Naive thymus-derived CD4-positive, alpha-beta T cell (primary cell): ENCODE results near the gene YTHDC2. TPM values are rescaled to one million over a fixed set of nuclear protein-coding genes. Genes with fewer than 3 reads are reported as not detected.

ENCODE experiments used
- ATAC-seq: fragments of 150-1000 bp; cut with Tn5 transposase; 2 replicates; pipeline ENCODE4 v1.10.0; 2021; ENCODE audit warnings: mild to moderate bottlenecking, moderate library complexity
- CTCF ChIA-PET: fragments of 350-600 bp; sonication (Branson Sonifier 250); formaldehyde crosslinking; loops from one replicate; lab custom pipeline; 2021; ENCODE audit warnings: antibody characterized with exemption; lab: Charles Lee
- POLR2A ChIA-PET: fragments of 350-600 bp; sonication (Branson Sonifier 250); formaldehyde crosslinking; loops from one replicate; lab custom pipeline; 2021; ENCODE audit warnings: antibody characterized with exemption, inconsistent platforms; lab: Charles Lee
- DNase-seq, 9 donors: peaks; one replicate each; pipeline versions ENCODE4 v3.0.0 to v3.0.0-alpha.2; 2020 to 2022; ENCODE audit warnings: mixed read lengths in 1 of 9
- H3K27ac ChIP-seq: one replicate; pipeline ENCODE4 v1.7.0; 2013; ENCODE audit warnings: mild to moderate bottlenecking, low read depth, low read length, moderate library complexity
- H3K27me3 ChIP-seq, 2 donors: one replicate each; pipeline ENCODE4 v1.7.0; 2013; ENCODE audit warnings: low read length in 2 of 2, mild to moderate bottlenecking in 2 of 2, moderate library complexity in 2 of 2; ENCODE audit not compliant: control insufficient read depth in 2 of 2, insufficient read depth in 2 of 2
- H3K36me3 ChIP-seq, 3 experiments: 1 replicate in 2 of 3; 2 replicates in 1 of 3; pipeline ENCODE4 v1.7.0; 2013; ENCODE audit warnings: low read length in 3 of 3, mild to moderate bottlenecking in 3 of 3, moderate library complexity in 1 of 3; ENCODE audit not compliant: insufficient read depth in 3 of 3, control insufficient read depth in 2 of 3
- H3K4me1 ChIP-seq, 2 donors: one replicate each; pipeline ENCODE4 v1.7.0; 2013; ENCODE audit warnings: low read length in 2 of 2, mild to moderate bottlenecking in 2 of 2, moderate library complexity in 1 of 2; ENCODE audit not compliant: control insufficient read depth in 2 of 2, insufficient read depth in 2 of 2
- H3K4me3 ChIP-seq: 2 replicates; pipeline ENCODE4 v1.7.0; 2013; ENCODE audit warnings: mild to moderate bottlenecking, low read length
- H3K9me3 ChIP-seq, 3 experiments: 1 replicate in 2 of 3; 2 replicates in 1 of 3; pipeline ENCODE4 v1.7.0; 2013; ENCODE audit warnings: low read length in 3 of 3; ENCODE audit not compliant: control insufficient read depth in 2 of 3
- H3K27ac Mint-ChIP-seq, 9 donors: one replicate each; pipeline ENCODE4 v1.8.0; 2020 to 2022; ENCODE audit warnings: mixed read lengths in 9 of 9, mild to moderate bottlenecking in 8 of 9, moderate library complexity in 5 of 9, inconsistent platforms in 2 of 9
- H3K27me3 Mint-ChIP-seq, 5 donors: one replicate each; pipeline ENCODE4 v1.8.0; 2021 to 2022; ENCODE audit warnings: mixed read lengths in 5 of 5, mild to moderate bottlenecking in 1 of 5
- H3K36me3 Mint-ChIP-seq, 5 donors: one replicate each; pipeline ENCODE4 v1.8.0; 2020 to 2022; ENCODE audit warnings: mixed read lengths in 5 of 5, mild to moderate bottlenecking in 3 of 5, inconsistent platforms in 1 of 5
- H3K4me1 Mint-ChIP-seq, 7 donors: one replicate each; pipeline ENCODE4 v1.8.0; 2020 to 2022; ENCODE audit warnings: mixed read lengths in 7 of 7, mild to moderate bottlenecking in 3 of 7, inconsistent platforms in 1 of 7
- H3K4me3 Mint-ChIP-seq, 10 donors: one replicate each; pipeline ENCODE4 v1.8.0; 2020 to 2022; ENCODE audit warnings: mild to moderate bottlenecking in 10 of 10, mixed read lengths in 10 of 10, moderate library complexity in 6 of 10, inconsistent platforms in 2 of 10
- H3K9me3 Mint-ChIP-seq, 11 donors: one replicate each; pipeline ENCODE4 v1.8.0; 2020 to 2022; ENCODE audit warnings: mixed read lengths in 11 of 11, mild to moderate bottlenecking in 4 of 11, inconsistent platforms in 1 of 11, moderate library complexity in 1 of 11
- intact Hi-C, 2 donors: fragments of 100-400 bp; cut with micrococcal nuclease; formaldehyde crosslinking; loops; one replicate each; pipeline ENCODE4 v1.15.1; 2023
- polyA plus RNA-seq, 2 donors: library from polyadenylated mRNA; unstranded; fragments of 300-500 nt; fragmentation: Illumina TruSeq; gene quantifications; one replicate each; pipeline ENCODE4 v1.2.3, GENCODE V29; 2021
- total RNA-seq, 6 experiments: library from RNA in 5 of 6; stranded (reverse) in 5 of 6; gene quantifications; 1 replicate in 5 of 6; 2 replicates in 1 of 6; pipeline ENCODE4 v1.2.3 and lab custom pipeline; 2021 to 2026

YTHDC2 gene
- total and polyA plus RNA-seq, 7 experiments from 2014 or later, result 8.1 to 53.6 (median 42.5) TPM

DNA sequence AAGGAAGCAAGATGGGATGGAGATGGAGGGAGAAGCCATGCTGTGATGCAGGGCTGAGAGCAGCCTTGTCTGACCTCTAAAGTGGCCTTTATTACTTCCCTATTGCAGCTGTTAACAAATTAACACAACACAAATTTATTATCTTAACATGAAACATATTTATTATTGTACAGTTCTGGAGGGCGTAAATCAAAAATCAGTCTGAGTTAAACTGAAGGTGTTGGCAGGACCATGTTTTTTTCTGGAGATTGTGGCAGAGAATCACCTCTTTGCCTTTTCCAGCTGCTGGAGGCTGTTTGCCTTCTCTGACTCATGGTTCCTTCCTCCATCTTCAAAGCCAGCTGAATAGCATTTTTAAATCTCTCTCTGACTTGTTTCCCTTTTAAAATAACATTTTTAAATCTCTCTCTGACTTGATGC lies 18.1 kb upstream of the YTHDC2 start:
- H3K27me3 Mint-ChIP-seq, result peaks cover 45 to 71% (median 62%) of the 10 kb centered on the region in 5 donors
- no peak overlapping the region for H3K4me3 Mint-ChIP-seq

DNA sequence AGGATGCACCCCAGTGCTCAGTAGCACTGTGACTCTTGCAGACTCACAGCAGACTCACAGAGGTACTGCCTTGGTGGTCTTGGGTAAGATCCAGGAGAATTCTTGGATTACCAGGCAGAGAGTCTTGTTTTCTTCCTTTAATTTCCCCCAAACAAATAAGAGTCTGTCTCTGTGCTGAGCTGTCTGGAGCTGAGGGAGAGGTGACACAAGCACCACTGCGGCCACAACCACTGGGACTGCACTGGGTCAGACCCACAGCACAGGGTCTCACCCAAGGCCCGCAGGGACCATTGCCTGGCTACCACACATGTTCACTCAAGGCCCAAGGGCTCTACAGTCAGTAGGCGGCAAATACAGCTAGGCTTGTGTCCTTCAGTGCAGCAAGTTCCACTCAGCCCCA lies 11.4 kb upstream of the YTHDC2 start:
- intact Hi-C loops, result no loop called here
- Mint-ChIP-seq H3K27me3 (peaks cover 63 to 82% (median 78%) of the 10 kb centered on the region in 5 donors), H3K36me3 (peaks cover 0 to 7% (median 3%) of the 10 kb centered on the region in 5 donors), H3K4me1 (no peaks in the 10 kb centered on the region), H3K27ac (no peak overlapping the region), H3K4me3 (no peak overlapping the region), H3K9me3 (peaks cover 0 to 18% (median 5%) of the 10 kb centered on the region in 11 donors)
- DNase-seq (no peak), ATAC-seq (no peak)
- Histone ChIP-seq H3K9me3 (no peaks in the 10 kb centered on the region), H3K27ac (no peak overlapping the region), H3K4me3 (no peak overlapping the region), H3K36me3 (no peaks in the 10 kb centered on the region), H3K27me3 (peaks cover 0 to 3% of the 10 kb centered on the region in 2 donors), H3K4me1 (no peaks in the 10 kb centered on the region)
- ChIA-PET CTCF (interaction anchor here (0.6 kb wide), 1 partner anchor 71 kb away, joined by 4 read pairs; no protein-coding TSS in a partner anchor), POLR2A (no interaction called here)

More for the DNA sequence above, 18.1 kb upstream of the YTHDC2 start:
- Mint-ChIP-seq H3K9me3 (peaks cover 5 to 21% (median 12%) of the 10 kb centered on the region in 11 donors), H3K36me3 (peaks cover 0 to 5% (median 5%) of the 10 kb centered on the region in 5 donors), H3K27ac (no peak overlapping the region), H3K4me1 (no peaks in the 10 kb centered on the region)
- Histone ChIP-seq H3K27ac (no peak overlapping the region), H3K27me3 (peaks cover 0 to 3% of the 10 kb centered on the region in 2 donors), H3K4me1 (no peaks in the 10 kb centered on the region), H3K9me3 (peaks cover 0 to 8% (median 0%) of the 10 kb centered on the region in 3 experiments), H3K4me3 (no peak overlapping the region), H3K36me3 (no peaks in the 10 kb centered on the region)
- intact Hi-C loops, result no loop called here
- DNase-seq, result no peak
- ChIA-PET POLR2A (no interaction called here), CTCF (no interaction called here)
- ATAC-seq, result no peak

DNA sequence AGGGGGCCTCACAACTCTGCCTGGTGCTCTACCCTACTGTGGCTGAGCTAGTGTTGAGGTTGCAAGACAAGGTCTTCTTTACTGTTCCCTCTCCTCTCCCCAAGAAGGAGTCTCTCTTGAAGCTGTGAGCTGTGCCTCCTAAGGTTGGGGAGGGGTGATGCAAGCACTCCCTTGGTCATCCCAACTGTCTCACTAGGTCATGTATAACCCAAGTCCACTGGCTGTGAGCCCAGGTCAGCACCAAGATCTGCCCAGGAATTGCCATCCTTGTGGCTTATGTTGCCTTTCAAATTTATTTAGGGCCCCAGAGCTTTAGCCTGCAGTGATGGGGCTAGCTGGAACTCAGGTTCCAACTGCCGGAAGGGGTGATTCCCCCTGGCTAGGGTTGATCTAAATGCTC lies 10.3 kb upstream of the YTHDC2 start:
- H3K9me3 Mint-ChIP-seq, result peaks cover 0 to 18% (median 5%) of the 10 kb centered on the region in 11 donors
- H3K27ac Mint-ChIP-seq, result no peak overlapping the region
- H3K36me3 Mint-ChIP-seq, result peaks cover 0 to 7% (median 3%) of the 10 kb centered on the region in 5 donors
- Histone ChIP-seq H3K27me3 (peaks cover 0 to 6% of the 10 kb centered on the region in 2 donors), H3K36me3 (no peaks in the 10 kb centered on the region), H3K9me3 (no peaks in the 10 kb centered on the region), H3K4me1 (no peaks in the 10 kb centered on the region), H3K4me3 (no peak overlapping the region), H3K27ac (no peak overlapping the region)
- H3K4me3 Mint-ChIP-seq, result no peak overlapping the region
- peaks cover 61 to 81% (median 78%) of the 10 kb centered on the region in 5 donors for H3K27me3 Mint-ChIP-seq
- DNase-seq, result no peak
- CTCF ChIA-PET, result no interaction called here
- intact Hi-C loops, result no loop called here
- peaks cover 0 to 6% (median 0%) of the 10 kb centered on the region in 7 donors for H3K4me1 Mint-ChIP-seq
- POLR2A ChIA-PET, result interaction anchor here (0.6 kb wide), 1 partner anchor 12 kb away, joined by 3 read pairs; no protein-coding TSS in a partner anchor
- no peak for ATAC-seq

DNA sequence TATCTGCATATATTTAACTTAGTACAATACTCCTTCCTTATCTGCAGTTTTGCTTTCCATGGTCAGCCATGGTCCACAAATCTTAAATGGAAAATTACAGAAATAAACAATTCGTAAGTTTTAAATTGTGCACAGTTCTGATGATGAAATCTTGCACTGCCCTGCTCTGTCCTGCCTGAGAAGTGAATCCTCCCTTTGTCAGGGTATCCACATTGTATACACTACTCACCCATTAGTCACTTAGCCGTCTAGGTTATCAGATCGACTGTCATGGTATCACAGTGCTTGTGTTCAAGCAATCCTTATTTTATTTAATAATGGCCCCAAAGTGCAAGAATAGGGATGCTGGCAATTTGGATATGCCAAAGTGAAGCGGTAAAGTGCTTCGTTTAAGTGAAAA lies 8.3 kb upstream of the YTHDC2 start:
- no peak for ATAC-seq
- Histone ChIP-seq H3K4me1 (no peaks in the 10 kb centered on the region), H3K27ac (no peak overlapping the region), H3K36me3 (no peaks in the 10 kb centered on the region), H3K4me3 (no peak overlapping the region), H3K9me3 (no peaks in the 10 kb centered on the region), H3K27me3 (peaks cover 0 to 5% of the 10 kb centered on the region in 2 donors)
- peaks cover 0 to 7% (median 3%) of the 10 kb centered on the region in 5 donors for H3K36me3 Mint-ChIP-seq
- peaks cover 0 to 15% (median 3%) of the 10 kb centered on the region in 11 donors for H3K9me3 Mint-ChIP-seq
- no peak overlapping the region for H3K27ac Mint-ChIP-seq
- CTCF ChIA-PET, result no interaction called here
- H3K27me3 Mint-ChIP-seq, result peaks cover 62 to 78% (median 69%) of the 10 kb centered on the region in 5 donors
- POLR2A ChIA-PET, result no interaction called here
- H3K4me3 Mint-ChIP-seq, result no peak overlapping the region
- DNase-seq, result no peak
- H3K4me1 Mint-ChIP-seq, result peaks cover 0 to 6% (median 0%) of the 10 kb centered on the region in 7 donors
- intact Hi-C loops, result no loop called here

DNA sequence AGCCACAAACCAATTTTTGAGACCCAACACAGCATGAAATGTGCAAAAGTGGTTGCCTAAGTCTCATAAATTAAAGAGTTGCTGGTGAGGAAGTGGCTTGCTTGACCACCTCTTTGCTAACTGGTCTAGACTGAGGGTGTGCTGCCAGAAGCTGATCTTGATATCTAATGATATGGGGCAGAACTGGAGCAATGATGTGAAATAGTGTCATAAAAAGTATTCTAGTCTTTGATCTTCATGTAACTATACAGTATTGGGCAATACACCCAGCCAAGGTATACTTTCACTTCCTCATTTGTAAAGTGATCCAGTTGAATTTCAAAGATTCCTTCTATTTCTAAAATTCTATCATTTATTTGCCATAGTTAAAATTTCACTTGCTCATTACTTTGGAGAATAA lies 5.9 kb upstream of the YTHDC2 start:
- ATAC-seq, result peak; percentile 70
- H3K27ac Mint-ChIP-seq, result no peak overlapping the region
- intact Hi-C loops, result no loop called here
- Histone ChIP-seq H3K4me3 (no peak overlapping the region), H3K4me1 (no peaks in the 10 kb centered on the region), H3K36me3 (no peaks in the 10 kb centered on the region), H3K27me3 (peaks cover 0 to 4% of the 10 kb centered on the region in 2 donors), H3K9me3 (no peaks in the 10 kb centered on the region), H3K27ac (no peak overlapping the region)
- CTCF ChIA-PET, result interaction anchor here (0.7 kb wide), 1 partner anchor 172 kb away, joined by 3 read pairs; no protein-coding TSS in a partner anchor
- H3K36me3 Mint-ChIP-seq, result peaks cover 0 to 3% (median 0%) of the 10 kb centered on the region in 5 donors
- DNase-seq, result no peak
- POLR2A ChIA-PET, result no interaction called here
- H3K4me3 Mint-ChIP-seq, result no peak overlapping the region
- peaks cover 0 to 3% (median 0%) of the 10 kb centered on the region in 11 donors for H3K9me3 Mint-ChIP-seq
- H3K4me1 Mint-ChIP-seq, result peaks cover 0 to 7% (median 3%) of the 10 kb centered on the region in 7 donors
- H3K27me3 Mint-ChIP-seq, result peaks cover 43 to 64% (median 55%) of the 10 kb centered on the region in 5 donors

DNA sequence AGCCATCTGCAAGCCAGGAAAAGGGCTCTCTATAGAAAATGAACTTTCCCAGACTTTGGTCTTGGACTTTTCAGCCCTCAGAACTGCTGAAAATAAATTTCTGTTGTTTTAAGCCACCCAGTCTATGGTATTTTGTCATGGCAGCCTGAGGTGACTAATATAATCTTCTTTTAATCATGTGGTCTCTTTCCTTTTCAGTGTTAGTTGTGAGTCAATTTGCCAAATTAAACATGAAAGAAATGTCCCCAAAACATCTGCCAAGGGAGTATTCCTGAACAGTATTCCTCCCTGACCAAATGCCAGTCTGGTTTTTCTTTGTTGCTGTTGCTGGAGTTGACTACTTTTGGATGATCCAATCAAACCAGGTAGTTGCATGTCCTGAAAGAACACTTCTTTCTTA lies 4.7 kb upstream of the YTHDC2 start:
- H3K4me1 ChIP-seq, result no peaks in the 10 kb centered on the region
- ChIA-PET POLR2A (no interaction called here), CTCF (no interaction called here)
- DNase-seq (no peak), ATAC-seq (no peak)
- intact Hi-C loops, result no loop called here
- H3K27ac Mint-ChIP-seq, result no peak overlapping the region
- H3K27me3 ChIP-seq, result peaks cover 0 to 4% of the 10 kb centered on the region in 2 donors
- peaks cover 31 to 58% (median 50%) of the 10 kb centered on the region in 5 donors for H3K27me3 Mint-ChIP-seq
- peaks cover 0 to 5% (median 0%) of the 10 kb centered on the region in 11 donors for H3K9me3 Mint-ChIP-seq
- H3K4me3 ChIP-seq, result no peak overlapping the region
- no peak overlapping the region for H3K4me3 Mint-ChIP-seq
- H3K9me3 ChIP-seq, result no peaks in the 10 kb centered on the region
- H3K4me1 Mint-ChIP-seq, result peaks cover 6 to 16% (median 11%) of the 10 kb centered on the region in 7 donors
- H3K36me3 ChIP-seq, result no peaks in the 10 kb centered on the region
- H3K27ac ChIP-seq, result no peak overlapping the region
- no peaks in the 10 kb centered on the region for H3K36me3 Mint-ChIP-seq
